CD4-positive, alpha-beta T cell treated with Interferon gamma for 1 hour (primary cell): ENCODE data around the gene MOSMO.
"Not testable (repeated sequence)": the region's sequence is repeated elsewhere in the genome, so short reads cannot be mapped to it uniquely, and the experiment has no call there.

Experiments used
- DNase-seq: peaks from one replicate; pipeline ENCODE4 v3.0.0-alpha.2; 2020

MOSMO gene

GRCh38 chr16:22004341-22004740 lies 3.6 kb upstream of the MOSMO start:
- no peak for DNase-seq

GRCh38 chr16:22005746-22006145 lies 2.2 kb upstream of the MOSMO start:
- no peak for DNase-seq

GRCh38 chr16:22006636-22007035 lies 1.3 kb upstream of the MOSMO start:
- DNase-seq, result no peak

DNA sequence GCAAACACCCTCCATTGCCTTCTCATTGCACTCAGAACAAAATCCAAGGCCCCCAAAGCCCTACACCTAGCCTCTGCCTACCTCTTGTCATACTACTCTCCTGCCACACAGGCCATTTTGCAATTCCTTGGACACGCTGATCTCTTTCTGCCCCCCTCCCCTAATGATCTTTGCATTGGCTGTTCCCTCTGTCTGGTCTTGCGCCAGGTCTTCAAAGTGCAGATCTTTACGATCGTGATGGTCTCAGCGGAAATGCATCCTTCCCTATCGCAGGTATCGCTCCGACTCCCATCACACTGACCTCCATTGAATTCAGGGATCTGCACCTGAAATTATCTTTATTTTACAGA lies 777 bp upstream of the MOSMO start:
- DNase-seq, result no peak

DNA sequence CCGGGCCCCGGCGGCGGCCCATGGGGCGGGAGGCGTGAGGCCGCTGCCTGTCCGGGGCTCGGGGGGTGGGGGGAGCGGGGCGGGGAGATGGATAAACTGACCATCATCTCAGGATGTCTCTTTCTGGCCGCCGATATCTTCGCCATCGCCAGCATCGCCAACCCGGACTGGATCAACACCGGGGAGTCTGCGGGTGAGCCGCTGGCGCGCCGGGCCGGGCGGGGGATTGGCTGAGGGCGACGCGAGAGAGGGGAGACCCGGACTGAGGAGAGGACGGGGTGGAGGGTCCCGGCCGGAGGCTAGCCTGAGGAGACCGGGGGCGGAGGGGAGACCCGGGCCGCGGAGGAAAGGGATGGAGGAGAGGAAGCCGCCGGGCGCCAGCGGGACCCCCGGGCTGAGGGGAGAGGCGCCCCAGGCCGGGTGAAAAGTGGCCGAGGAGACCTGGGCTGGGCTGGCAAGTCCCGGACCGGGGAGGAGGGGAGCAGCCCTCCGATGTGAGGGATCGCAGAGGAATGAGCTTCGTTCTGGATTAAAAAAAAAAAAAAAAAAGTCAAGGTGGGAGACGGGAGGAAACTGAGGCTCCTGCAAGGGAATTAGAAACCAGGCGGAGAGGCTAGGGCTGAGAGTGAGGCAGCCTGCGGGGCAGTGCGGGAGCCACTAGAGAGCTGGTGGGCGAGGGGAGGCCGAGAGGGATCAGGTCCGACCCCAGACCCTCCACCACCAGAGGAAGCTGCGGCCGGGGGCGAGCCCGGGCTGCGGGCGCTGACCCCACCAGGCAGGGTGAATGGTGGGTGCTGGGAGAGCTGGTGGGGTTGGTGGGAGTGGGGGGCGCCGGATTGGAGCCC lies 526 bp downstream of the MOSMO start:
- no peak for DNase-seq

GRCh38 chr16:22010902-22011301 lies 3.0 kb downstream of the MOSMO start:
- no peak for DNase-seq

DNA sequence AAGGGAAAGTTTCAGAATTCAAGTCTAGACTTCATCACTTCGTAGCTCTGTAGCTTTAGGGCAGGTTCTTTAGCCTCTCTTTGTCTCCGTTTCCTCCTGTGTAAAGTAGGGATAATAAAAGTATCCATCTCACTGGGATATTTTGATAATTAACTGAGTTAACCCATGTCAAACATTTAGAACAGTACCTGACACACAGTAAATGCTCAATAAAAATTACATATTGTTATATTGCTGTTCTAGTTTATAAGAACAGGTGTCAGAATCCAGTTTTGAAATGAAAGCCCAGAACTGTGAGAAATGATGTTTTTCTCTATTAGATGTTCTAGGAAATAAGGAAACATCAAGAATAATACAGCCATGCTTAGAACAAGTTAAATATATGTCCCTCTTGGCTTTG lies 4.3 kb downstream of the MOSMO start:
- DNase-seq, result no peak

GRCh38 chr16:22013486-22013885 lies 5.6 kb downstream of the MOSMO start:
- no peak for DNase-seq

DNA sequence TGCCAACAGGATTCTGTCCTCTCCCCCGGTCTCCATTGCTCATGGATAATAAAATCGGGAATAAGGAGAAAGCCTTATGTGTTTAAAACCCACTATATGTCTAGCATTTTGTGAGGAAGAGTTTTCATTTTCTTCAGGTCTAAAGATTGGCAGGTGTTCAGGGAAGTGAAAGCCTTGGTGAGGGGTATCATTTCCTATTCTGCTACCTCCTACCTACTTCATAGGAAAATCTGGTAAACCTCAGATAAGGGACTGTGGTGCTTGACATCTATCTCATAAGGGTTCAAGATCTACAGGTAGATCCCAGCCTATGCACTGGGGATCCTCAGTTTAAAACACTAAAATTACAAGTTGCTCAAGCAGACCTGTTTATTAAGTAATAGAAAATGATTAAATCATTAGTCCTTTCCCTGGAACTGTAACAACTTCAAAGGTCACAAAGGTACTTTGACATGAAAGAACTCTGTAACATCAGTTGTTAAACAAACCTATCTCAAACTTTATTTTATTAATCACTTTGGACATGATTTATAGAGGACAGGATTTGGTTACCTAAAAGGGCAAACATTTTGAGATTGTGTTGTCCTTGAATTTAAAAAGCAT lies 6.5 kb downstream of the MOSMO start:
- DNase-seq, result no peak

DNA sequence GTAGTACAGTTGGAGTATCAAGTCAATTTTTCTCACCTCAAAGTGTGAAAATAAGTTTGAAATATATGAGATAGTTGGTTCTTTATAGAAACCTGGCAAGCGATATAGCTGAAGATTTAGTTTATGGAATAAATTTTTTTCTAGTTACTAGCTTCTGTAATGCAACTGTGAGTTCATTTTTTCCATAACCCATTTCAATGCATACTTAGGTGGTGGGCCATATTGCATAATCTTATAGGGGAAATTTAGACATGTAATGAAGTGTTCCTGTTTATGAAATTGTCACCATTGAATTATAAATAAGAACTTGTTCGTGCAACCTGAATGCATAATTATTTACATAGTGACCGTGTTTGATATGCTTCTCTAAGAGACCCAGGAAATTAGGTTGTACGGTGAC lies 9.0 kb downstream of the MOSMO start:
- DNase-seq, result no peak

- DNase-seq, result no peak
Observed at GRCh38 chr16:22018559-22018958, 10.6 kb downstream of the MOSMO start.

DNA sequence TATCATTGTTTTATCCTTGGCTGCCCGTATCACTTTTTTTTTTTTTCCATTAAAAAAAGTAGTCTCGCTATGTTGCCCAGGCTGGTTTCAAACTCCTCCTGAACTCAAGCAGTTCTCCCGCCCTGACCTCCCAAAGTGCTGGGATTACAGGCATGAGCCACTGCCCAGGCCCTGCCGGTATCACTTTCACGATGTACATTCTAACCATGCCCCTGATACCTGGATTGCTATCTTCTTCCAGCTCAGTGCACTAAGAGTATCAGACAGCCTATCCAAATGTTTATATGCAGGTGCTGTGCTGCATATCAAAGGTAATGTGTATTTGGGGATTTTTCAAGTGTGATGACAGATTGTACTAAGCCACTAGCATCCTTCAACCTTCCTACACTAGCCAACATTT lies 14.2 kb downstream of the MOSMO start:
- DNase-seq, result no peak

DNA sequence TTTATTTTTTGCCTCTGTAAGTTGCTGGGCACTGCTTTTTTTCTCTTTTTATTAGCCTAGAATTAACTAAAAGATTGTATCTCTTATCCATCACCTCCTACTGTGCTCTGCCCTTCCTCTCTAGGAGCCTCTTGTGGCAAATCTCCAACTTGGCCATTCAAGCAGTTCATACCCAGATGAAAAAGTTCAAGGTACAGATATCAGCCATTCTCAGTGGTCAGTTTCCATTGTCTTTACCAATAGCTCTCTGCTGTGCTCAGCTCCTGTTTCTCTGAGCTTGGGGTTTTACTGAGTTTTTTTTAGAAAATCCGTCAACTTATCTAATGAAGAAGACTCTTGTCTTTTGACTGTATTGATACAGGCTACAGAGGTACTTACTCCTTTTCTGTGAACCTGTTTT lies 15.6 kb downstream of the MOSMO start:
- no peak for DNase-seq

DNA sequence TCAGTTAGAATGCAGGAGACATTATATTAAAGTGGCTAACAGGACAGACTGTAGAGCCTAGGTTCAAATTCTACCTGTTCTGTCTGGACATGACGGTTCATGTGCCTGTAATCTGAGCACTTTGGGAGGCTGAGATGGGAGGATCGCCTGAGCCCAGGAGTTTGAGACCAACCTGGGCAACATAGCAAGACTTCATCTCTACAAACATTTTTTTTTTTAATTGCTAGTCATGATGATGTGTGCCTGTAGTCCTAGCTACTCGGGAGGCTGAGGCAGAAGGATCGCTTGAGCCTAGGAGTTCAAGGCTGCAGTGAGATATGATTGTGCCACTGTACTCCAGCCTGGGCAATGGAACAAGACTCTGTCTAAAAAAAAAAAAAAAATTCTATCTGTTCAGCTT lies 16.9 kb downstream of the MOSMO start:
- not testable (repeated sequence) for DNase-seq

- no peak for DNase-seq
Observed at GRCh38 chr16:22027633-22028032, 19.7 kb downstream of the MOSMO start.

- DNase-seq, result no peak
Observed at GRCh38 chr16:22029632-22030031, 21.7 kb downstream of the MOSMO start.

DNA sequence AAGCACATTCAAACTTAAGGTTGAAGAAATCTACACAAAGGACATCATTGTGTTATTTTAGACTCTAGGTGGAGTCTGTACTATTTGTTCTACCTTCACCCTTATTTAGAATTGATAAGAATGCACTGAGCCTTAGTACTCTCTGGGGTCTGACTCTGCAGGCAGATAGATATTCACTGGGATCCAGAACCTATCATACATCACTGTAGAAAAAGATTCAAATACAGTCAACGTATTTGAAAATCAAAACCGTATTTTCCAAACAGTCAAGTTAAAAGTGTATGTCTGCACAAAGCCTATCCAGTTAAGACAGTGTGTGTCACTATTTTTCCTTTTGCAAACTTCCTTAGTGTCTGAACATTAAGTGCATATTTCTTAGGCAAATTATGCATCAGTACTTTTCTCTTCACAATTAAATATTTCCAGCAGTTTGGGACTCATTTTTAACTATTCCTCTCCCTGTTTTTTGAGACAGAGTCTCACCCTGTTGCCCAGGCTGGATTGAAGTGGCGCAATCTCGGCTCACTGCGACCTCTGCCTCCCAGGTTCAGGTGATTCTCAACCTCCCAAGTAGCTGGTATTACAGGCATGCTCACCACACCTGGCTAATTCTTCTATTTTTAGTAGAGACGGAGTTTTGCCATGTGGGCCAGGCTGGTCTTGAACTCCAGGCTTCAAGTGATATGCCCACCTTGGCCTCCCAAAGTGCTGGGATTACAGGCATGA lies 22.3 kb downstream of the MOSMO start:
- no peak for DNase-seq

- no peak for DNase-seq
Observed at GRCh38 chr16:22031483-22032083, 23.7 kb downstream of the MOSMO start.

- no peak for DNase-seq
Observed at GRCh38 chr16:22034503-22034902, 26.6 kb downstream of the MOSMO start.

- no peak for DNase-seq
Observed at GRCh38 chr16:22035153-22035552, 27.2 kb downstream of the MOSMO start.

- not testable (repeated sequence) for DNase-seq
Observed at GRCh38 chr16:22043882-22044281, 36.0 kb downstream of the MOSMO start.

DNA sequence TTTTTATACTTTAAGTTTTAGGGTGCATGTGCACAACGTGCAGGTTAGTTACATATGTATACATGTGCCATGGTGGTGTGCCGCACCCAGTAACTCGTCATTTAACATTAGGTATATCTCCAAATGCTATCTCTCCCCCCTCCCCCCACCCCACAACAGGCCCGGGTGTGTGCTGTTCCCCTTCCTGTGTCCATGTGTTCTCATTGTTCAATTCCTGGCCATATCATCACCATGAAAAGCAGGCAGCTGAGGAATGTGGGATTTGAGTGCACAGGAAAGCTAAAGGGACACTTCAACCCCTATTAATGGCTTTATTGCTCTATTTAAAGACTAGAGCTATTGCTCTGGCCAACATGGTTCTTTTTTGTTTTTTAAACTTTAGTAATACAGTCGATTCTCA lies 38.0 kb downstream of the MOSMO start:
- DNase-seq, result not testable (repeated sequence)

GRCh38 chr16:22050963-22051362 lies 43.1 kb downstream of the MOSMO start:
- DNase-seq, result no peak

DNA sequence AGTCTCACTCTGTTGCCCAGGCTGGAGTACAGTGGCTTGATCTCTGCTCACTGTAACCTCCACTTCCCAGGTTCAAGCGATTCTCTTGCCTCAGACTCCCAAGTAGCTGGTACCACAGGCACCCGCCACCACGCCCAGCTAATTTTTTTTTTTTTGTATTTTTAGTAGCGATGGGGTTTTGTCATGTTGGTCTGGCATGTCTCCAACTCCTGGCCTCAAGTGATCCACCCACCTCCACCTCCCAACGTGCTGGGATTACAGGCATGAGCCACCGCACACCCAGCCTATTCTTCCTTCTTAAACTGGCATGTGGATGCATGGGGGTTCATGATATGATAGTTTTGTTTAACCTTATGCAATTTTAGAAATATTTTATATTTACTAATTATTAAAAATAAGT lies 45.1 kb downstream of the MOSMO start:
- DNase-seq, result no peak
